Effector CD8-positive, alpha-beta T cell (primary cell): Measurements from ENCODE around the gene HNRNPA3.
A peak's percentile ranks its signal among the peaks of the same experiment; 100 is the strongest.
"Not testable (repeated sequence)": the region's sequence is repeated elsewhere in the genome, so short reads cannot be mapped to it uniquely, and the experiment has no call there.

ENCODE experiments used
- DNase-seq: peaks from one replicate; lab custom pipeline; 2025; lab: John Stamatoyannopoulos, UW
- total RNA-seq, 4 experiments: gene quantifications; one replicate each; lab custom pipeline; 2026; lab: John Stamatoyannopoulos, UW

Gene HNRNPA3
- total RNA-seq = 78.8 to 122 (median 103) reads per million in 4 experiments

GRCh38 chr2:177212106-177212890 is at the start of gene HNRNPA3:
TSS of gene HNRNPA3 (plus strand) at chr2:177212794. CDS start at chr2:177212800, 6 bp downstream.
- DNase-seq = peak; percentile 99

GRCh38 chr2:177164131-177164530 is 48.5 kb upstream of the HNRNPA3 start:
- DNase-seq = no peak

- DNase-seq = peak; percentile 77
Observed at GRCh38 chr2:177164584-177165052, 48.0 kb upstream of the HNRNPA3 start.

DNA sequence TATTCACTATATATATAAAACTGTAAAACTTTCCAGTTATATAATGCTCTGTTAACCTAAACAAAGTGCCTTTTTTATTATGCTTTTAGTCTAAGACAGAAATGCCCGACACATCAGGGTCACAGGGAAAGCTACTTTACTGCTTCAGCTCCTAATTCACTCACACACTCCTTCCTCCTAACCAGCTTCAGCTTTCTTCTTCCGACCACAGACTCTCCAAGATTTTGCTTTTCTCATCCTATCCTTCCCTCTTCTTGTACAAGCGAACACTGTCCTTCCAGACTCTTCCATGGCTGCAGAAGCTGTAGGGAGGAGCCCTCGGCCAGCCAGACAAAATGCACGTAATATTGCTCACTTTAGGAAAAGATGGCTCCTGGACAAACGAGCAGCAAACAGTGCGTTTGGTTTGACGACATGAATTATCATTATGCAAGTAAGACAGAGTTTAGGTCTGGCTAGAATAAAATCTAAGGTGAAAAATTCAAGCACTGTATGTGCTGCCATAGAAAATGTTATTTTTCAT is 47.5 kb upstream of the HNRNPA3 start:
- no peak for DNase-seq

DNA sequence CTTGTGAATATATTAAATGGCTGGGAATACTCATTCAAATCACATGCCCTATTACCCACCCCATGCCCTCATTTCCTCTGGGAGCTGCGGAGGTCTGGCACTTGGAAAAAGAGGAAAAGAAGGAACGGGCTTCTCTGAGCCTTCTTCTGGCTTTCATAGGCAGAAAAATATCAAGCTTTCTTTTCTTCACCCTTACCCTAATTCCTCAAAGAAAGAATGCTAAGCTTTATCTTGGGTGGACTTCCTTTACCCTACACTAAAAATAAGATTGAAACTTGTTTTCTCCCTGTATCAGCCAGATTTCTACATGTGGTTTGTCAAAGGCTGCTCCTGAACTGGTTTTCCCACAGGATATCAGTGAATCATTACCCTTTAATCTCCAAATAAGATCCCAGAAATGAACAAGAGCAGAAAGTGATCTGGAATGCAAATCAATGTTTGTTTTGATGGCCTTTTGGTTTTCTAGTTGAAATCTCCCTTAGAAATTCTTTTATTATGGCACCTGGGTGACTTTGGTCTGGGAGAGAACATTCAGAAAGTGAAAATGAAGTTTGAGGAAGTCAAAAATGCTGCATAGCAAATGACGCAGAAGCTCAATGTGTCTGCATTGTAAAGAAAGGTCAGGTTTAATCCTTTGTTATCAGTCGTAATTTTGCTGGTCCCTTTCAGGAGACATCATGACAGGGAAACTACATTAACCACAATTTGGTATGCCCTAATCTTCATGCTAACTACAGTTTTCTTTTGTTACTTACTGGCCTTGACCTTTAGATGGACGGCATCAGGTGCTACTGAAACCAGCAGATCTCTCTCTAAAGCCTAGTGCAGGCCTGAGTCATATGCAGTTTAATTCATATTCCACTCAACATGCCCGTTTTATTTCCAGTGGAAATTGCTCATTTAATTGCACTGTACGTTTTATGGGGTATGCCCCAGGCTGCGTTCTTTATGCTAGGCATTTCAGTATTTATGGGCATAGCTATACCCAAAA is 46.6 kb upstream of the HNRNPA3 start:
- no peak for DNase-seq

GRCh38 chr2:177169810-177170514 is 42.6 kb upstream of the HNRNPA3 start:
- DNase-seq = no peak

DNA sequence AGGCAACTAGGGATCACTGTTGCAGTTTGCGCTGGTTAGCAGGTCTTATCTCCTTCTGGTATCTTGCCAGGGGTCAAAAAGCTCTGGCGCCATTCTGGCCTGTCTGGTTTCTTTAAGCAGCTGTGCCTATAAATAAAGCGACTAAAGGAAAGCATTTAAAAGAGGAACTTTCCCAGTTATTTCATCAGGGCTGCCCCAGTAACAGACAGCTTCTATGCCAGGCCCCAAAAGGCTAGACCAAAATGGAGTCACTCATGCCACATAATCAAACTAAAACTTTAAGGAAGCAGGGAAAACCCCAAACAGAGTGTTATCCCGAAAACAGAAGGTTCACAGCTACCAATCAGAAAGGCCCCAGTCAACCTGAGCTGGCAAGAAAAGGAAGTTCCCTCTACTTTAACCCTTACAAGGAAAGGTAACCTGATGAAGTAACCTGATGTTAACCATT is 41.2 kb upstream of the HNRNPA3 start:
- no peak for DNase-seq

DNA sequence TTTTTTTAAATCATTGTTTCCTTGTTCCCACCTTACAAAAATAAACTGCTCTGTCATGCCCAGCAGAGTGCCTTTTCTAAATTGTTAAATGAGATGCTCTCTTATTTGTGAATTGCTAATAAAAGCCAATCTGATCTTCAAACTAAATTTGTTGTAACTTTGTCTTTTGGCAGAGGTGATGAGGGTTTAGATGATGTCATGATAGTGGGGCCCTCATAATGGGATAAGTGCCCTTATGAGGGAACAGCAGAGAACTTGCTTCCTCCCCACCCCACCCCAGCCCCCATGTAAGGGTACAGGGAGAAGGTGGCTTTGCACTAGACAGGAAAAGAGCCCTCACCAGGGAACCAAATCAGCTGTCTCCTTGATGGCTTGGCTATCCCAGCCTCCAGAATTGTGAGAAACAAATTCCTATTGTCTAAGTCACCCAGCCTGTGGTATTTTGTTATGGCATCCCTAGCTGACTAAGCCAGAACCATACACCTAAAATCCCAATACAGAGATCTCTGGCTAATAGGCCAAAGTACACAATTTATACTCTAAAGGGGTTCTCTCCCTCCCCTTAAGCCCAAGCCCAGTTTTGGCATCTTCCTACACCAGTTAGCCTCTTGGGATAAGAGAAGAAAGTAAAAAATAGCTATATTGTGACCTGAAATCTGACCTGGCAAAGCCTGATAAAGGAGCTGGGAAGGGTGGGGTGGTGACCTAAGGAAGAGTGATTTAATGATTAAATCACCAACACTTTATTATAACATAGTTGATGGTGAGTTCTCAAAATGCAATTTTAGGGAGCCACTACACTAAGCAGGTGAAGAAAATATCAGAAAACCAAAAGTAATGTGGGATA is 40.3 kb upstream of the HNRNPA3 start:
- DNase-seq = no peak

GRCh38 chr2:177174486-177174885 is 38.1 kb upstream of the HNRNPA3 start:
- no peak for DNase-seq

DNA sequence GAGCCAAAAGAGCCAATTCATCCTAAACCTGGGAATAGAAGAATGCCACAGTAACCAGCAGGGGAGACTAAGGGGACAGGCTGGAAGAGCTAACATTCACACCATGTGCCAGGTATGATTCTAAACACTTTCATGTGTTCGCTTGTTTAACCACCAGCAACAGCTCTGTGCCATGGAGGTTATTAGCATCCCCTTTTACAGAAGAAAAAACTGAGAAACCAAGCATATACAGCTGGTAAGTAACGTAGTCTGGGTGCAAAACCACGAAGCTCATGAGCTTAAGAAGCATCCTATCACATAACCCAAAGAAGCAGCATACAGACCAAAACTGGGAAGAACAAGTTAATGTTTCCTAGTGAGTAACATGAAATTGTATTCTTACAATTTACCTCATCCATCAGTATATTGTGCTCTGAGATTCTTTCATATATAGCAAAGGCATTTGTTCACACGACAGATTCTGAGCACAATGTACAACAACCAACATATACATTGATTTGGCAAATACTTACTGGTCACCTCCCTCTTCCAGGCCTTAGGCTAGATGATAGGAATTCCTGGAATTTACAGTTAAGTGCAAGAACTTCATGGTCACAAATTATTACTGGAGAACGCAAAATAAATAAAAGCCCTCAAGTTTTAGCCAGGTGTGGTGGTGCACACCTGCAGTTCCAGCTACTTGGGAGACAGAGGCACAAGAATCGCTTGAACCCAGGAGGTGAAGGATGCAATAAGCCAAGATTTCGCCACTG is 36.5 kb upstream of the HNRNPA3 start:
- DNase-seq = no peak

- DNase-seq = no peak
Observed at GRCh38 chr2:177178797-177179196, 33.8 kb upstream of the HNRNPA3 start.

GRCh38 chr2:177179227-177179626 is 33.4 kb upstream of the HNRNPA3 start:
- DNase-seq = no peak

GRCh38 chr2:177179671-177180070 is 32.9 kb upstream of the HNRNPA3 start:
- not testable (repeated sequence) for DNase-seq

GRCh38 chr2:177180269-177181000 is 32.2 kb upstream of the HNRNPA3 start:
- DNase-seq = no peak

DNA sequence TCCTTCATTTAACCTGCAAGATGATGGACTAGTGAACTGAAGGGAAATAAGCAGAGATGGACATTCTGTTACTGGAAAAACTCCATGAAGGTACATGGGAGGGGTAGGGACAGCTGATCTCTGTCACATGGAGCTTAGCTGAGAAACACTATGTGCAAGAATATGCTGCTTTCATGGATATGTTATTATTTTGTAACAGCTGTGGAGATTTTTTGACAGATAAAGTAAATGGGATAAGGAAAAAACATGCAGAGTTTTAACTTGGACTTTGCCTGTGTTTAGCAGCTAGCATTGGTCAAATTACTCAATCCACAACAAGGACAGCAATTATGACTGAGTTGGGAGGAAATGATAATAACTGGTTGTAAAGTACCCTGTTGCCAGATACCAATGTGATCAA is 28.7 kb upstream of the HNRNPA3 start:
- no peak for DNase-seq

DNA sequence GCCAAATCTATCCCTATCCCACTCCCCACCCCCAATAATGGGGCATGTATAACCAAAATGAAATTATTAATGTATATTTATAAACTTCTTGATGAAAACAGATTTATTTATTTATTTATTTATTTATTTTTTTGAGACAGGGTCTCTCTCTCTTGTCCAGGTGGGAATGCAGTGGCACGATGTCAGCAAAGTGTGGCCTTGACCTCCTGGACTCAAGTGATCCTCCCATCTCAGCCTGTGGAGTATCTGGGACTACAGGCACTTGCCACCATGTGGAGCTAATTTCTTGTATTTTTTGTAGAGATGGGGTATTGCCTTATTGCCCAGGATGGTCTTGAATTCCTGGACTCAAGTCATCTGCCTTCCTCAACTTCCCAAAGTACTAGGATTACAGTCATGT is 28.0 kb upstream of the HNRNPA3 start:
- no peak for DNase-seq

DNA sequence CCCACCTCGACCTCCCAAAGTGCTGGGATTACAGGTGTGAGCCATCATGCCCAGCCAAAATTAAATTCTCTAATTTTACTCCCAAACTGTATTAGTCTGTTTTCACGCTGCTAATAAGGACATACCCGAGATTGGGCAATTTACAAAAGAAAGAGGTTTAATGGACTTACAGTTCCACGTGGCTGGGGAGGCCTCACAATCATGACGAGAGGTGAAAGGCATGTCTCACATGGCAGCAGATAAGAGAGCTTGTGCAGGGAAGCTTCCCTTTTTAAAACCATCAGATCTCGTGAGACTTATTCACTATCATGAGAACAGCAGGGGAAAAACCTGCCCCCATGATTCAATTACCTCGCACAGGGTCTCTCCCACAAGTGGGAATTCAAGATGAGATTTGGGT is 26.6 kb upstream of the HNRNPA3 start:
- DNase-seq = not testable (repeated sequence)

DNA sequence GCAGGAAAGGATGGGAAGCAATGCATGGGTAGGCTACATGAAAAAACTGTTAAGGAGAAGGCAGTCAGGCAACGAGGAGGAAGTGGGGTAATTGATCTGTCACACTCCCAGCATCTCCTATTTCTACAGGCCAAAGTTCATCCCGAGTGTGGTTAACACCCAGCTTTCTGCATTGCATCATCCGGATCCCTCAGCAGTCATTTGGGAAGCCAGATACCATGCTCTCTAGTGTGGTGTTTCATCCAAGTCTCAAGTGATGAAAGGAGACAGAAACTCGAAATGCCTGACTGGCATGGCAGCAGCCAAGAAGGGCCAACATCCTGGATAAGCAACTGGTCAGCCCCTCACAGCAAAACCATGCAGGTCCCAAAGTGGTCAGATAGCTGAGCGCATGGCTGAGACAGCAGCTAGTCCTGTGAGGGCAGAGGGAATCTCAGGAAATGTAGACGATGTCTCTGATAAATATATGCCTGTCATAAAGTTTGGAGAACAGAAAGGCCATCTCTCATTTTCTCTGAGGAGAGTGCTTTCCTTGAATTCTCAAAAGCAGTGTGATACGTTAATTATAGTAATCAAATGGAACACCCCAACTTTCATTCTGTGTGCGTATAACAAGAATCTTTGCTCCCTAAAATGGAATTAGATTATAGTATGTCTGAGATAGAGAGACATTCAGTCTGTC is 24.8 kb upstream of the HNRNPA3 start:
- DNase-seq = no peak
